Stimulated activated CD4-positive, alpha-beta T cell treated with anti-CD3 and anti-CD28 coated beads, Interleukin-15, amount 100 ng/mL, for 1 hour (primary cell): ENCODE data around the gene CLBA1.

Experiments used
- DNase-seq, 2 donors: peaks; one replicate each; pipeline ENCODE4 v3.0.0-alpha.2; 2020; ENCODE audit warnings: low read depth in 1 of 2, low spot score in 1 of 2

The CLBA1 gene

GRCh38 chr14:104968541-104969401 lies 16.8 kb upstream of the CLBA1 start:
- no peak for DNase-seq

GRCh38 chr14:104969741-104970230 lies 15.8 kb upstream of the CLBA1 start:
- DNase-seq = no peak

GRCh38 chr14:104970231-104971068 lies 15.1 kb upstream of the CLBA1 start:
- DNase-seq = no peak

- no peak for DNase-seq
These were observed 13.9 kb upstream of the CLBA1 start for GRCh38 chr14:104971447-104972240.

GRCh38 chr14:104972301-104973134 lies 13.1 kb upstream of the CLBA1 start:
- no peak for DNase-seq

GRCh38 chr14:104973135-104973384 lies 12.5 kb upstream of the CLBA1 start:
- DNase-seq = no peak

- DNase-seq = no peak
These were observed 12.0 kb upstream of the CLBA1 start for GRCh38 chr14:104973385-104974145.

- DNase-seq = no peak
These were observed 11.4 kb upstream of the CLBA1 start for GRCh38 chr14:104974146-104974541.

- DNase-seq = no peak
These were observed 10.8 kb upstream of the CLBA1 start for GRCh38 chr14:104974665-104975390.

- no peak for DNase-seq
These were observed 9.9 kb upstream of the CLBA1 start for GRCh38 chr14:104975481-104976197.

- peak; percentile 81 to 83 for DNase-seq
These were observed 9.2 kb upstream of the CLBA1 start for GRCh38 chr14:104976198-104977007.

- no peak for DNase-seq
These were observed 8.4 kb upstream of the CLBA1 start for GRCh38 chr14:104977008-104977680.

GRCh38 chr14:104977681-104978653 lies 7.6 kb upstream of the CLBA1 start, which contains the start of gene AHNAK2:
AHNAK2 (minus strand) TSS chr14:104978374; CDS start chr14:104978237, 137 bp downstream.
- peak in 1 of 2 donors; percentile 33 for DNase-seq

GRCh38 chr14:104978746-104979691 lies 6.6 kb upstream of the CLBA1 start:
- no peak for DNase-seq
